GM18498 (cell line): ENCODE measurements around the gene SRMS.
"Not testable (repeated sequence)": the region's sequence is repeated elsewhere in the genome, so short reads cannot be mapped to it uniquely, and the experiment has no call there.

Source experiments
- ATAC-seq: cut with Tn5 transposase; IDR thresholded peaks from one replicate; pipeline ENCODE4 v1.9.1; 2021; ENCODE audit warnings: mild to moderate bottlenecking, moderate library complexity; ENCODE audit not compliant: unreplicated experiment

SRMS gene

GRCh38 chr20:63525971-63526370, 21.6 kb downstream of the SRMS start:
- no peak for ATAC-seq

- no peak for ATAC-seq
Observed at GRCh38 chr20:63525185-63525584, 22.4 kb downstream of the SRMS start.

- ATAC-seq, result no peak
Observed at GRCh38 chr20:63522981-63523611, 24.5 kb downstream of the SRMS start.

- no peak for ATAC-seq
Observed at GRCh38 chr20:63522091-63522868, 25.3 kb downstream of the SRMS start.

GRCh38 chr20:63521602-63522001, 25.9 kb downstream of the SRMS start:
- no peak for ATAC-seq

GRCh38 chr20:63520934-63521601, 26.5 kb downstream of the SRMS start:
- peak; percentile 55 for ATAC-seq

GRCh38 chr20:63520504-63520933, 27.0 kb downstream of the SRMS start, which contains the start of gene PPDPF:
TSS of gene PPDPF (plus strand) at chr20:63520765. CDS start at chr20:63521309, 544 bp downstream.
- peak; percentile 77 for ATAC-seq

GRCh38 chr20:63519668-63520503, 27.7 kb downstream of the SRMS start:
- ATAC-seq, result peak; percentile 40

- ATAC-seq, result no peak
Observed at GRCh38 chr20:63518946-63519667, 28.4 kb downstream of the SRMS start.

GRCh38 chr20:63518351-63518861, 29.1 kb downstream of the SRMS start:
- no peak for ATAC-seq

- ATAC-seq, result no peak
Observed at GRCh38 chr20:63517376-63518309, 29.9 kb downstream of the SRMS start.

- not testable (repeated sequence) for ATAC-seq
Observed at GRCh38 chr20:63514520-63514919, 33.0 kb downstream of the SRMS start.

GRCh38 chr20:63513207-63513606, 34.3 kb downstream of the SRMS start:
- ATAC-seq, result no peak

- ATAC-seq, result no peak
Observed at GRCh38 chr20:63509088-63509564, 38.4 kb downstream of the SRMS start.

GRCh38 chr20:63508072-63508768, 39.3 kb downstream of the SRMS start:
- ATAC-seq, result no peak

GRCh38 chr20:63507083-63507743, 40.3 kb downstream of the SRMS start:
- no peak for ATAC-seq

- ATAC-seq, result no peak
Observed at GRCh38 chr20:63505723-63506122, 41.8 kb downstream of the SRMS start.

- no peak for ATAC-seq
Observed at GRCh38 chr20:63505281-63505680, 42.3 kb downstream of the SRMS start.
